VCaP (cell line): ENCODE results near the gene CLK3.
A peak's percentile ranks its signal among the peaks of the same experiment; 100 is the strongest.

Experiments used
- H3K27ac ChIP-seq: fragments of 450-650 bp; 2 replicates; pipeline ENCODE4 v1.5.1; 2017
- CTCF ChIP-seq: fragments of 450-650 bp; conservative IDR thresholded peaks from 2 replicates; pipeline ENCODE4 v1.5.1; 2017; ENCODE audit warnings: mild to moderate bottlenecking, moderate library complexity

CLK3 gene

GRCh38 chr15:74630284-74631086, 14.8 kb downstream of the CLK3 start:
- TF ChIP-seq CTCF, result no peak
- peak overlapping the region; percentile 24 for H3K27ac ChIP-seq

GRCh38 chr15:74631087-74631385, 15.4 kb downstream of the CLK3 start:
- TF ChIP-seq CTCF, result no peak
- peak overlapping the region; percentile 24 for H3K27ac ChIP-seq

GRCh38 chr15:74631408-74631807, 15.8 kb downstream of the CLK3 start:
- peak overlapping the region; percentile 24 for H3K27ac ChIP-seq
- TF ChIP-seq CTCF, result no peak

GRCh38 chr15:74631935-74632560, 16.4 kb downstream of the CLK3 start:
- peak overlapping the region; percentile 24 for H3K27ac ChIP-seq
- peak; percentile 99 for TF ChIP-seq CTCF

GRCh38 chr15:74632601-74633000, 17.0 kb downstream of the CLK3 start:
- TF ChIP-seq CTCF, result no peak
- peak overlapping the region; percentile 24; the same call in 1 of the 2 replicates for H3K27ac ChIP-seq

GRCh38 chr15:74633781-74634180, 18.1 kb downstream of the CLK3 start:
- H3K27ac ChIP-seq, result no peak overlapping the region
- 0 out of 2 replicates have a peak, but pooled peaks have one; percentile 7 for TF ChIP-seq CTCF

GRCh38 chr15:74635228-74635627, 19.6 kb downstream of the CLK3 start:
- peak; percentile 96 for TF ChIP-seq CTCF
- peak overlapping the region; percentile 100; the same call in 1 of the 2 replicates for H3K27ac ChIP-seq
